ENCODE measurements around the gene IL1R1.

The IL1R1 gene

GRCh38 chr2:102112271-102112670 lies 30.3 kb upstream of the IL1R1 start:
- TF ChIP-seq SUZ12 (IDR thresholded peaks at IDR 0.05; ENCODE audit: extremely low read depth, insufficient read depth, insufficient read length) (no peak), ZNF274 (IDR thresholded peaks at IDR 0.05; ENCODE audit: low read depth, low read length) (no peak), YY1 (IDR thresholded peaks at IDR 0.05; ENCODE audit: insufficient read depth, insufficient read length) (no peak)
- no peak overlapping the region for H3K9ac ChIP-seq (ENCODE audit: insufficient read length, low read depth)
- H3K9me3 ChIP-seq (ENCODE audit: insufficient read depth, low read length), result no peaks in the 10 kb centered on the region
- H3K4me1 ChIP-seq (ENCODE audit: insufficient read depth, insufficient read length), result no peaks in the 10 kb centered on the region
- H3K27me3 ChIP-seq (ENCODE audit: insufficient read depth, insufficient read length), result no peaks in the 10 kb centered on the region
- H3K4me3 ChIP-seq (ENCODE audit: insufficient read length, low read depth), result no peak overlapping the region
- no peaks in the 10 kb centered on the region for H3K36me3 ChIP-seq (ENCODE audit: insufficient read depth, insufficient read length, low read length)
- no peak for DNase-seq (ENCODE audit: low read depth, low spot score)

GRCh38 chr2:102112692-102113665 lies 29.6 kb upstream of the IL1R1 start:
- H3K9me3 ChIP-seq (ENCODE audit: insufficient read depth, low read length), result no peaks in the 10 kb centered on the region
- TF ChIP-seq SUZ12 (IDR thresholded peaks at IDR 0.05; ENCODE audit: extremely low read depth, insufficient read depth, insufficient read length) (no peak), YY1 (IDR thresholded peaks at IDR 0.05; ENCODE audit: insufficient read depth, insufficient read length) (no peak), ZNF274 (IDR thresholded peaks at IDR 0.05; ENCODE audit: low read depth, low read length) (no peak)
- DNase-seq (ENCODE audit: low read depth, low spot score), result no peak
- no peak overlapping the region for H3K9ac ChIP-seq (ENCODE audit: insufficient read length, low read depth)
- no peaks in the 10 kb centered on the region for H3K36me3 ChIP-seq (ENCODE audit: insufficient read depth, insufficient read length, low read length)
- no peak overlapping the region for H3K4me3 ChIP-seq (ENCODE audit: insufficient read length, low read depth)
- no peaks in the 10 kb centered on the region for H3K27me3 ChIP-seq (ENCODE audit: insufficient read depth, insufficient read length)
- H3K4me1 ChIP-seq (ENCODE audit: insufficient read depth, insufficient read length), result no peaks in the 10 kb centered on the region

- Histone ChIP-seq H3K9me3 (ENCODE audit: insufficient read depth, low read length) (no peaks in the 10 kb centered on the region), H3K27me3 (ENCODE audit: insufficient read depth, insufficient read length) (no peaks in the 10 kb centered on the region), H3K36me3 (ENCODE audit: insufficient read depth, insufficient read length, low read length) (no peaks in the 10 kb centered on the region), H3K4me3 (ENCODE audit: insufficient read length, low read depth) (no peak overlapping the region), H3K4me1 (ENCODE audit: insufficient read depth, insufficient read length) (no peaks in the 10 kb centered on the region), H3K9ac (ENCODE audit: insufficient read length, low read depth) (no peak overlapping the region)
- DNase-seq (ENCODE audit: low read depth, low spot score), result no peak
- no peak for TF ChIP-seq SUZ12 (IDR thresholded peaks at IDR 0.05; ENCODE audit: extremely low read depth, insufficient read depth, insufficient read length)
- no peak for TF ChIP-seq YY1 (IDR thresholded peaks at IDR 0.05; ENCODE audit: insufficient read depth, insufficient read length)
- TF ChIP-seq ZNF274 (IDR thresholded peaks at IDR 0.05; ENCODE audit: low read depth, low read length), result no peak
These were observed 28.2 kb upstream of the IL1R1 start for GRCh38 chr2:102114290-102114721.

GRCh38 chr2:102114851-102115497 lies 27.6 kb upstream of the IL1R1 start:
- no peak for DNase-seq (ENCODE audit: low read depth, low spot score)
- Histone ChIP-seq H3K36me3 (ENCODE audit: insufficient read depth, insufficient read length, low read length) (no peaks in the 10 kb centered on the region), H3K9me3 (ENCODE audit: insufficient read depth, low read length) (no peaks in the 10 kb centered on the region), H3K9ac (ENCODE audit: insufficient read length, low read depth) (no peak overlapping the region), H3K27me3 (ENCODE audit: insufficient read depth, insufficient read length) (no peaks in the 10 kb centered on the region), H3K4me1 (ENCODE audit: insufficient read depth, insufficient read length) (no peaks in the 10 kb centered on the region), H3K4me3 (ENCODE audit: insufficient read length, low read depth) (no peak overlapping the region)
- TF ChIP-seq YY1 (IDR thresholded peaks at IDR 0.05; ENCODE audit: insufficient read depth, insufficient read length), result no peak
- TF ChIP-seq SUZ12 (IDR thresholded peaks at IDR 0.05; ENCODE audit: extremely low read depth, insufficient read depth, insufficient read length), result no peak
- TF ChIP-seq ZNF274 (IDR thresholded peaks at IDR 0.05; ENCODE audit: low read depth, low read length), result no peak

GRCh38 chr2:102116630-102117471 lies 25.7 kb upstream of the IL1R1 start:
- DNase-seq (ENCODE audit: low read depth, low spot score), result no peak
- Histone ChIP-seq H3K36me3 (ENCODE audit: insufficient read depth, insufficient read length, low read length) (no peaks in the 10 kb centered on the region), H3K9ac (ENCODE audit: insufficient read length, low read depth) (no peak overlapping the region), H3K27me3 (ENCODE audit: insufficient read depth, insufficient read length) (no peaks in the 10 kb centered on the region), H3K9me3 (ENCODE audit: insufficient read depth, low read length) (no peaks in the 10 kb centered on the region), H3K4me3 (ENCODE audit: insufficient read length, low read depth) (no peak overlapping the region), H3K4me1 (ENCODE audit: insufficient read depth, insufficient read length) (no peaks in the 10 kb centered on the region)
- TF ChIP-seq SUZ12 (IDR thresholded peaks at IDR 0.05; ENCODE audit: extremely low read depth, insufficient read depth, insufficient read length), result no peak
- TF ChIP-seq YY1 (IDR thresholded peaks at IDR 0.05; ENCODE audit: insufficient read depth, insufficient read length), result no peak
- no peak for TF ChIP-seq ZNF274 (IDR thresholded peaks at IDR 0.05; ENCODE audit: low read depth, low read length)

GRCh38 chr2:102117472-102117858 lies 25.1 kb upstream of the IL1R1 start:
- DNase-seq (ENCODE audit: low read depth, low spot score), result no peak
- Histone ChIP-seq H3K9ac (ENCODE audit: insufficient read length, low read depth) (no peak overlapping the region), H3K27me3 (ENCODE audit: insufficient read depth, insufficient read length) (no peaks in the 10 kb centered on the region), H3K4me3 (ENCODE audit: insufficient read length, low read depth) (no peak overlapping the region), H3K36me3 (ENCODE audit: insufficient read depth, insufficient read length, low read length) (no peaks in the 10 kb centered on the region), H3K4me1 (ENCODE audit: insufficient read depth, insufficient read length) (no peaks in the 10 kb centered on the region), H3K9me3 (ENCODE audit: insufficient read depth, low read length) (no peaks in the 10 kb centered on the region)
- no peak for TF ChIP-seq ZNF274 (IDR thresholded peaks at IDR 0.05; ENCODE audit: low read depth, low read length)
- TF ChIP-seq SUZ12 (IDR thresholded peaks at IDR 0.05; ENCODE audit: extremely low read depth, insufficient read depth, insufficient read length), result no peak
- TF ChIP-seq YY1 (IDR thresholded peaks at IDR 0.05; ENCODE audit: insufficient read depth, insufficient read length), result no peak
